Left renal pelvis (tissue), 4 donors: ENCODE measurements around the gene CD109. TPM values are rescaled to one million over a fixed set of nuclear protein-coding genes. Genes with fewer than 3 reads are reported as not detected.
"Not testable (repeated sequence)": the region's sequence is repeated elsewhere in the genome, so short reads cannot be mapped to it uniquely, and the experiment has no call there.

Experiments used
- DNase-seq, 4 donors: peaks; one replicate each; pipeline ENCODE4 v3.0.0-alpha.2; 2013; ENCODE audit warnings: low read depth in 4 of 4, low spot score in 3 of 4
- polyA plus RNA-seq, 4 donors: library from polyadenylated mRNA; unstranded; fragments of 120-200 nt; gene quantifications; one replicate each; pipeline ENCODE4 v1.2.1, GENCODE V29; 2013; ENCODE audit not compliant: insufficient read length in 4 of 4

CD109 gene
- polyA plus RNA-seq, 4 donors = 11.8 to 32.7 (median 14.3) TPM

- DNase-seq = no peak
Observed at GRCh38 chr6:73680289-73680918, 15.6 kb upstream of the CD109 start.

DNA sequence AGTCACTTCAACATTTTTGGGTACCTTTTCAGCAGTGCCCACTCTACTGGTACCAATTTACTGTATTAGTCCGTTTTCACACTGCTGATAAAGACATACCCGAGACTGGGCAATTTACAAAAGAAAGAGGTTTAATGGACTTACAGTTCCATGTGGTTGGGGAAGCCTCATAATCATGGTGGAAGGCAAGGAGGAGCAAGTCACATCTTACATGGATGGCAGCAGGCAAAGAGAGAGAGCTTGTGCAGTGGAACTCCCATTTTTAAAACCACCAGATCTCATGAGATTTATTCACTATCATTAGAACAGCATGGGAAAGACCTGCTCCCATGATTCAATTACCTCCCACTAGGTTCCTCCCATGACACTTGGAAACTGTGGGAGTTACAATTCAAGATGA is 12.4 kb upstream of the CD109 start:
- DNase-seq = not testable (repeated sequence)

- no peak for DNase-seq
Observed at GRCh38 chr6:73688351-73688750, 7.7 kb upstream of the CD109 start.

- DNase-seq = no peak
Observed at GRCh38 chr6:73690056-73690455, 5.9 kb upstream of the CD109 start.

GRCh38 chr6:73691512-73691911 is 4.5 kb upstream of the CD109 start:
- DNase-seq = no peak

DNA sequence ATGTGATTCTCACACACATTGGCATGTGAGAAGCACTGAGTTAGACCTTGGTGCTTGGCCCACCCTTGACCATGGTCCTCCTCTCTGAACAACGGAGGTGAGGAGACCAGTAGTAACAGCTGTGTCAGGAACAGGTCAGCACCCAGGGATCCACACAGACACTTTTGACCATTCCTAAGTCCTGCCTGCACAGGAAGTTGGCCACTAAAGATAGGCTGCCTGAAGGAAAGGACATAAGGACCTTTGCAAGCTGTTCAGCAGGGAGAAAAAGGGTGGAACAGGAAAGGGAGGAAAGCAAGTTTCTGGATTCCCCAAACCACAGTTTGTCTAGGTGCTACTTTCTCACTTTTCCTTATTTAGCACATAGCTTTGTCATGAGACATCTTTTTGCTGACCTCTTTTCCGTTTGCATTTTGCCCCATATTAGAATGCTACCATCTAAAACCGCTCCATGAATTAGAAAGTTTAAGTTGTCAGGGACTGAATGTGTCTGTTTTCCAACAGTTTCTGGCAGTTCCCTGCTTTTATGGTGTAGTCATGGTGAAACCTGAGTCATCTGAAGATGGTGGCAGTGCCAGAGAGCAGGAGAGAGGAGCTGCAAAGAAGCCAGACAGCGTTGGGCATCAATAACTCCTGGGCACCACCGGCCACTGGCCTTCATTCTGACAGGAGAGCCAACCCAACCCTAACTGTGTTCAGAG is 1.1 kb upstream of the CD109 start:
- no peak for DNase-seq

GRCh38 chr6:73696966-73697655 is 1.1 kb downstream of the CD109 start:
- no peak for DNase-seq

GRCh38 chr6:73699676-73700459 is 3.9 kb downstream of the CD109 start:
- DNase-seq = no peak

DNA sequence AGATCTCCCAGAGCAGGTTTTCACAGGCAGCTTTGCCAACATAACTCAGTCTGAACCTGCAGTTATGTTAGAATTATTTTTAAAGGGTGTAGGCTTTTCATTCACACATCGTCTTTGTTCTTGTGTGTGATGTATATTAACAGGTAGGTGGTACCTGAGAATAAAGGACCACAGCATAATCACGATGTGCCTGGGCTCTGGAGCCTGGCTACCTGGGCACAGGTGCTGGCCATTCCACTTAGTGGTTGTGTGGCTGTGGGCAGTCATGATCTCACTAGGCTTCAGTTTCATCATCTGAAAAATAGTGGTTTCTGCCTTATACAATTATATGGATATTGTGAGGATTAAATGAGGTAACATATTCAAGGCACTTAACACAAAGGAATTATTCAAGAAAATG is 6.4 kb downstream of the CD109 start:
- DNase-seq = no peak

GRCh38 chr6:73703466-73703865 is 7.5 kb downstream of the CD109 start:
- DNase-seq = no peak

DNA sequence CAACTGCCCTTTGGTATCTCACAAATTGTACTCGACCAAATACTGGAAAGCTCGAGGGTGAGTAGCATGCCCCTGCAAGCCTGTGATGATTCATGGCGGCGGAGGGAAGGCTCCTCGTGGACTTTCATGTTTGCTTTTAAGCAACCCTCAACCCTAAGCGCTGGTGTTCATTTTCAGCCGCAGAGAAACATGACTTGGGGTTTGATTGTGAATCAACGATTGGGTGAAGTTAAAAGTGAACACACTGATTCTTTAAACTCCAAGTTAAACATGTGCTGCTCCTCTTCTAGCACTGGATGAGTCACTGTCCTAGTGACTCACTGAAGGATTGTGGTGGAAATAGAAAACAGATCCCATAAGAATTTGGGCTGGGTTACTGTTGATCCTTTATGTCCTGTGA is 8.3 kb downstream of the CD109 start:
- no peak for DNase-seq

- DNase-seq = no peak
Observed at GRCh38 chr6:73704798-73705197, 8.8 kb downstream of the CD109 start.

DNA sequence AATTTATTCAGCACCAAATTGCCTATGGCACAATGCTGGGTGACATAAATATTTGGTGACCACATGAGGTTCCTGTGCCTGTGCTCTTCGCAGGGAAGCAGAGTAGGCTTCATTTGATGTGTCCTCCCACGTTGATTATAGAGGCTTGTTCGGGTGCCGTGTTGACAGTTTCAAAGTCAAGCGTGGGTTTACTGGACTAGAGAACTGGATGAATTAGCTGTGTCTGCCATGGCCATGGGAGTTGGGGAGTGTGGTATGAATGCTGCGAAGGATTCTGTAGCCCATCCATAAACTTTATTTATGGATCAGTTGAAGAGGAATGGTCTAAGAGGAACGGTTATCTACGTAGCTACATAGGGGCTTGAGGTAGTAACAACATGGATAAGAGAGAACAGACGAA is 11.0 kb downstream of the CD109 start:
- DNase-seq = no peak

DNA sequence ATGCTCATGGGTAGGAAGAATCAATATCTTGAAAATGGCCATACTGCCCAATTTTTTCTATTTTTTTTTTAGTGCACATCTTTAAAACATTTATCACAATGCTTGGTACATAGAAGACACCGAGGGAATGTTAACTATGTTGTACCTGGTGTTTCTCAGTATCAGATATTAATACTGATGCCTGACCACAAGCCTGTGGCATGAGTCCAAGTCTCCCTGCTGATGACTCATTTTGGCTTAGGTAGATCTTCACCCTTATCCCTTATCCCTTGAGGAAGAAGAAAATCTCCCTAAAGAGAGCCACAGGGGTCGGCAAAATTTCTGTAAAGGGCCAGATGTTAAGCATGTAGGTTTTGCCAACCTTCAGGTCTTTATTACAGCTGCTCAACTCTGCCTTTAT is 14.5 kb downstream of the CD109 start:
- DNase-seq = no peak

DNA sequence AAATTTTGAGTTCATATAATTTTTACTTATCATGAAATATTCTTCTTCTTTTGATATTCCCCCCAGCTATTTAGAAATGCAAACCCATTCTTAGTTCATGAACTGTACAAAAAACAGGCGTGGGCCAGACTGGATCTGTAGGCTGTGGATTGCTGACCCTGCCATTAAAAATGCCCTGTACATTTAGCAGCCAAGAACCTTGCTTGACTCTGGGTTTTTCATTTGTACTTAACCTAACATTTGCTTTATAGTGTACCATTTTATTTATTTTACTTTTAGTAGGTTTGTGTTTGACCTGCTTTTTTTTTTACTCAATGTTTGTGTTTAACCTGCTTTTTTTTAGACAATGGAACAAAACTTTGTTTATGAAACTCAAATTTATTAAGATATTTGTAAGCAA is 14.9 kb downstream of the CD109 start:
- no peak for DNase-seq

DNA sequence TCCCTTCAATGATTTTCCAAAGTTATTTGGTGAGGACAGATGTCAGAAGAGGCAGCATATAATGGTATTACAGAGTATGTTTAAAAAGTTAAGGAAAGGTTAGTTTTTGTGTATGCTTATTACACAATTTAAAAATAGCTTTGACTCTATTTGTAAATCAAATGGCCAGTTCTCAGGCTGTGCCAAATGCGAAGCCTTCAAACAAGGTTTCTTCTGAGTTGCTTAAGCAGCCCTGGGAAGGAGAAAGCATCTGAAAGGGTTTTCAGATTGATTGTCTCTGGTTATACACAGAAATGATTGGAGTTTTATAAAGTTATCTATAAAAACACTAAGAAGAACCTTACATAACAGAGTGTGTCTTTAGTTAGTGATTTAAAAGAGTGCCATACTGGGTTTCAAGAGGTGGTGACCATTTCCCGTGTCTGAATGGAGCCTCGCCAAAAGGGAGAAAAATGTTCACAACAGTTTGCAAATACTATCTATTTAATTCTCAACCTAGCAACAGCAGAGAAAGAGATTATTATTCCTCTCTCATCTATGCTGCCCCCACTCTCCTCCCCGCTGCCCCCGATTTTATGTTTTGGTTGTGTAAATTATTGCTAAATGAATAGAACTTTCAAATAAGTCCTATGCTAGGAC is 16.7 kb downstream of the CD109 start:
- DNase-seq = no peak

GRCh38 chr6:73713426-73714147 is 17.6 kb downstream of the CD109 start:
- DNase-seq = no peak

DNA sequence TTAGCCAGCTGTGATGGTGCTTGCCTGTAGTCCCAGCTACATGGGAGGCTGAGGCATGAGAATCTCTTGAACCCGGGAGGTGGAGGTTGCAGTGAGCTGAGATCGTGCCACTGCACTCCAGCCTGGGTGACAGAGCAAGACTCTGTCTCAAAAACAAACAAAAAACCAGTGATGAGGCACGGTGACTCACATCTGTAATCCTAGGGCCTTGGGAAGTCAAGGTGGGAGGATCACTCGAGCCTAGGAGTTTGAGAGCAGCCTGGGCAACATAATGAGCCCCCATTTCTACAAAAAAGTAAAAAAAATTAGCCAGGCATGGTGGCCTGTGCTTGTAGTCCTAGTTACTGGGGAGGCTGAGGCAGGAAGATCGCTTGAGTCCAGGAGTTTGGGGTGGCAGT is 19.1 kb downstream of the CD109 start:
- DNase-seq = not testable (repeated sequence)

DNA sequence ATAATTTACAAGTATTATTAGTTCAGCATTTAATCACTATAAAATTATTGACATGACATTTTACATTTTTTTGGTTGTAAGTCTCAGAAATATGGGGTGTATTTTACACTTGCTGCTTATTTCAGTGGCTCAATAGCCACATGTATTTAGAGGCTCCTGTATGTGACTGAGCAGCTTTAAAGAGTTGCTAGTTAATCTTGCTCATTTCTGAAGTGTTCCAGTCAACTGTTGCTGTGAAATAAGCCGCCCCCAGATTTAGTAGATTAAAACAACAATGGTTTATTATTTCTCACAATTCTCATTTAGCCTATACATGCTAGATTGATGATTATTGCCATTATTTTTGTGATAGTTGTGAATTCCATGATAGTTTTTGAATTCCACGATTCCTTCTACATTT is 23.0 kb downstream of the CD109 start:
- DNase-seq = no peak
